Mesendoderm (in vitro differentiated cells): ENCODE results near the gene MYO9B.
A peak's percentile ranks its signal among the peaks of the same experiment; 100 is the strongest.

Source experiments
- DNase-seq: peaks from one replicate; pipeline ENCODE4 v3.0.0; 2013
- H2AK5ac ChIP-seq: 2 replicates; pipeline ENCODE4 v1.6.1; 2013; ENCODE audit warnings: low read length, inconsistent platforms
- H2BK120ac ChIP-seq: 2 replicates; pipeline ENCODE4 v1.6.1; 2013; ENCODE audit warnings: low read depth, mild to moderate bottlenecking, low read length, moderate library complexity, mixed read lengths
- H2BK15ac ChIP-seq: replicated peaks from 2 replicates; pipeline ENCODE4 v1.6.1; 2013; ENCODE audit warnings: low read depth, mild to moderate bottlenecking, moderate library complexity
- H2BK5ac ChIP-seq: 2 replicates; pipeline ENCODE4 v1.6.1; 2013; ENCODE audit warnings: low read length, inconsistent platforms
- H3K18ac ChIP-seq: 2 replicates; pipeline ENCODE4 v1.6.1; 2013; ENCODE audit warnings: mild to moderate bottlenecking, low read length, mixed read lengths
- H3K23ac ChIP-seq: one replicate; pipeline ENCODE4 v1.6.1; 2013; ENCODE audit warnings: low read length
- H3K27ac ChIP-seq: 2 replicates; pipeline ENCODE4 v1.5.1; 2013; ENCODE audit warnings: low read depth, mild to moderate bottlenecking, inconsistent platforms, low read length, moderate library complexity
- H3K27me3 ChIP-seq: 2 replicates; pipeline ENCODE4 v1.6.1; 2013; ENCODE audit warnings: low read length, control low read depth, mild to moderate bottlenecking, inconsistent platforms; ENCODE audit not compliant: insufficient read depth, poor library complexity
- H3K36me3 ChIP-seq: 2 replicates; pipeline ENCODE4 v1.6.1; 2013; ENCODE audit warnings: low read length, inconsistent platforms; ENCODE audit not compliant: control insufficient read depth, insufficient read depth
- H3K4ac ChIP-seq: one replicate; pipeline ENCODE4 v1.6.1; 2013; ENCODE audit warnings: low read depth, mild to moderate bottlenecking, low read length, moderate library complexity
- H3K4me1 ChIP-seq: 2 replicates; pipeline ENCODE4 v1.6.1; 2013; ENCODE audit warnings: low read depth, low read length, inconsistent platforms; ENCODE audit not compliant: control insufficient read depth
- H3K4me2 ChIP-seq: 2 replicates; pipeline ENCODE4 v1.6.1; 2013; ENCODE audit warnings: low read length
- H3K4me3 ChIP-seq: 2 replicates; pipeline ENCODE4 v1.5.1; 2013; ENCODE audit warnings: mild to moderate bottlenecking, low read length
- H3K56ac ChIP-seq: one replicate; pipeline ENCODE4 v1.6.1; 2013; ENCODE audit warnings: low read length
- H3K79me1 ChIP-seq: 2 replicates; pipeline ENCODE4 v1.6.1; 2013; ENCODE audit warnings: low read length, inconsistent platforms
- H3K79me2 ChIP-seq: 2 replicates; pipeline ENCODE4 v1.6.1; 2013; ENCODE audit warnings: mild to moderate bottlenecking, low read length; ENCODE audit not compliant: control insufficient read depth, insufficient read depth
- H3K9ac ChIP-seq: 2 replicates; pipeline ENCODE4 v1.6.1; 2013; ENCODE audit warnings: low read length, inconsistent platforms
- H4K5ac ChIP-seq: one replicate; pipeline ENCODE4 v1.6.1; 2013; ENCODE audit warnings: low read length
- H4K8ac ChIP-seq: one replicate; pipeline ENCODE4 v1.6.1; 2013; ENCODE audit warnings: low read depth, mild to moderate bottlenecking, control low read depth, low read length, moderate library complexity
- WGBS: extraction: QIAGEN DNeasy Blood & Tissue Kit; methylation state at CpG from one replicate; pipeline ENCODE4 v1.1.7; 2013; ENCODE audit warnings: low lambda C conversion rate, missing lambda C conversion rate; ENCODE audit not compliant: insufficient coverage; ENCODE audit errors: extremely low coverage; 5-methylcytosine and 5-hydroxymethylcytosine counted together

The MYO9B gene

GRCh38 chr19:17063428-17063827, 12.1 kb upstream of the MYO9B start:
- Histone ChIP-seq H3K23ac (no peak overlapping the region), H4K5ac (no peak overlapping the region), H2BK120ac (no peak overlapping the region), H3K9ac (no peak overlapping the region), H3K4ac (no peak overlapping the region), H3K4me1 (no peaks in the 10 kb centered on the region), H3K18ac (no peak overlapping the region), H2BK15ac (no peak overlapping the region), H3K36me3 (peaks cover 16% of the 10 kb centered on the region), H3K27ac (no peak overlapping the region), H3K79me2 (peaks cover 7% of the 10 kb centered on the region), H2BK5ac (no peak overlapping the region), H3K56ac (no peak overlapping the region), H3K4me3 (no peak overlapping the region), H2AK5ac (no peak overlapping the region), H3K27me3 (no peaks in the 10 kb centered on the region), H4K8ac (no peak overlapping the region), H3K4me2 (no peak overlapping the region), H3K79me1 (peaks cover 17% of the 10 kb centered on the region)
- WGBS = no CpG with 5 or more reads among the region's 2 CpGs
- DNase-seq = no peak

DNA sequence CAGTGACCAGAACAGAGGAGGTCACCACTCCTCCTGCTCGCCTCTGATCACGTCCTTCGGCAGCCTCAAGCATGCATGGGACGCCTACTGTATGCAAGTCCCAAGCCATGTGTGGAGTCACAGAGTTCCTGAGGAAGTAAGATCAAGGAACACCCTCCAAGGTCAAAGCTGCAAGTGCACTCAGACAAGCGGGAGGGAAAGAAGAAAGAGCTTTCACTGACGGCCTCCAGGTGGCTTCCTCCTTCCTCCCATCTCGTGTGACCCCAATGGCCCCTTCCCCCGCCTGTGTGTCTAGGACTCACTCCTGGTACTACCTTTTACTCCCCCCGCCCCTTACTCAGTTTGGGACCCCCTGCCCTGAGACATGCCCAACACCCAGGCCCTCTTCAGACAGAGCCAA, 6.4 kb upstream of the MYO9B start:
- Histone ChIP-seq H3K4me3 (no peak overlapping the region), H3K4me1 (peaks cover 2% of the 10 kb centered on the region), H3K79me2 (peaks cover 14% of the 10 kb centered on the region)

GRCh38 chr19:17070421-17070820, 5.2 kb upstream of the MYO9B start:
- H2BK15ac ChIP-seq = no peak overlapping the region
- H3K36me3 ChIP-seq = peaks cover 9% of the 10 kb centered on the region
- H3K9ac ChIP-seq = no peak overlapping the region
- no peak overlapping the region for H3K23ac ChIP-seq
- H2AK5ac ChIP-seq = no peak overlapping the region
- peak overlapping the region; percentile 42 for H3K56ac ChIP-seq
- peaks cover 19% of the 10 kb centered on the region for H3K79me2 ChIP-seq
- no peaks in the 10 kb centered on the region for H3K27me3 ChIP-seq
- H3K4me3 ChIP-seq = no peak overlapping the region
- no peak overlapping the region for H3K4me2 ChIP-seq
- no peak for DNase-seq
- no peak overlapping the region for H3K18ac ChIP-seq
- peaks cover 2% of the 10 kb centered on the region for H3K4me1 ChIP-seq
- H4K5ac ChIP-seq = no peak overlapping the region
- no peak overlapping the region for H2BK5ac ChIP-seq
- no peak overlapping the region for H4K8ac ChIP-seq
- peaks cover 19% of the 10 kb centered on the region for H3K79me1 ChIP-seq
- no peak overlapping the region for H3K4ac ChIP-seq
- no peak overlapping the region for H2BK120ac ChIP-seq
- H3K27ac ChIP-seq = no peak overlapping the region
- no CpG with 5 or more reads among the region's 12 CpGs for WGBS

More for the DNA sequence above, 6.4 kb upstream of the MYO9B start:
- Histone ChIP-seq H3K36me3 (peaks cover 9% of the 10 kb centered on the region), H3K4ac (no peak overlapping the region), H3K9ac (no peak overlapping the region), H2BK15ac (no peak overlapping the region), H2BK5ac (no peak overlapping the region), H3K18ac (no peak overlapping the region), H2AK5ac (no peak overlapping the region), H3K23ac (no peak overlapping the region), H3K56ac (no peak overlapping the region), H3K4me2 (no peak overlapping the region), H3K27ac (no peak overlapping the region), H2BK120ac (no peak overlapping the region), H4K5ac (no peak overlapping the region), H3K27me3 (no peaks in the 10 kb centered on the region), H3K79me1 (peaks cover 17% of the 10 kb centered on the region), H4K8ac (no peak overlapping the region)
- WGBS = no CpG with 5 or more reads among the region's 9 CpGs
- DNase-seq = peak; percentile 39

GRCh38 chr19:17070912-17071311, 4.7 kb upstream of the MYO9B start:
- Histone ChIP-seq H3K79me2 (peaks cover 19% of the 10 kb centered on the region), H3K23ac (no peak overlapping the region), H4K8ac (no peak overlapping the region), H3K4ac (no peak overlapping the region), H3K9ac (no peak overlapping the region), H2BK5ac (no peak overlapping the region), H3K18ac (no peak overlapping the region), H3K27me3 (no peaks in the 10 kb centered on the region), H3K27ac (no peak overlapping the region), H3K4me1 (peaks cover 2% of the 10 kb centered on the region), H3K79me1 (peaks cover 19% of the 10 kb centered on the region), H3K36me3 (peaks cover 9% of the 10 kb centered on the region), H4K5ac (no peak overlapping the region), H2BK15ac (no peak overlapping the region), H3K56ac (no peak overlapping the region), H2BK120ac (no peak overlapping the region), H2AK5ac (no peak overlapping the region), H3K4me3 (no peak overlapping the region), H3K4me2 (no peak overlapping the region)
- no peak for DNase-seq
- no CpG with 5 or more reads among the region's 7 CpGs for WGBS

DNA sequence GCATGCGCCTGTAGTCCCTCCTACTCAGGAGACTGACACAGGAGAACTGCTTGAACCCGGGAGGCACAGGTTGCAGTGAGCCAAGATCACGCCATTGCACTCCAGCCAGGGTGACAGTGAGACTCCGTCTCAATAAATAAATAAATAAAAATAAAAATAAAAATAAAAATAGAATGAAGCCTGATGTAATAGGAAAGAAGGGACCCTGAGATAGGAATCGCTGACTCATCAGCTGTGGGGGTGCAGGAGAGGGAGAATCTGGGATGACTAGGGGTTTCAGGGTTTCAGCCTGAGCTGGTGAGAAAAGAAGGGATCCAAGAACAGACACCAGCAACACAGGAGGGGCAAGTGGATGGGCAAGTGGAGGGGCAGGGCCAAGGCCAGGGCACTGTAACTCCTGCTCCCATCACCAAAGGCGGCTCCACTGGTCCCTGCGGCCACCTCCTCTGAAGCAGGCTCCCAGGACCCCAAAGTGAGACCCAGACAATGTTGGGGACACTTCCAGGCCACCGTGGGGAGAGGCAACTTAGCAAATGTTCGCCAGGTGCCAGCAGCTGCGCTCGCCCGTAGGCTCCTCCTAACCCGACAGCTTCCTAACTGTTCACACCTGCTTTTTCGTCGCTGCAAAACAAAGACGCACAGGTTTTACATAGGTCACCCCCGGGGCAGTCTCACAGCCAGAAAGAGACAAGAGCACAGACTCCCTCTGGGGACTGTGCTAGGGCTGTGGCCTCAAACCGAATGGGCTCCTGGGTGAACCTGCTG, 1.5 kb upstream of the MYO9B start:
- Histone ChIP-seq H3K36me3 (peaks cover 4% of the 10 kb centered on the region), H3K9ac (peak overlapping the region; percentile 76), H3K18ac (no peak overlapping the region), H2BK120ac (no peak overlapping the region), H3K27me3 (no peaks in the 10 kb centered on the region), H3K56ac (peak overlapping the region; percentile 88), H4K5ac (no peak overlapping the region), H3K79me1 (peaks cover 28% of the 10 kb centered on the region), H3K4me1 (peaks cover 5% of the 10 kb centered on the region), H3K4me2 (peak overlapping the region; percentile 93), H3K4ac (no peak overlapping the region), H2BK15ac (no peak overlapping the region), H4K8ac (no peak overlapping the region), H3K79me2 (peaks cover 47% of the 10 kb centered on the region), H3K23ac (no peak overlapping the region), H2BK5ac (no peak overlapping the region), H3K27ac (no peak overlapping the region), H3K4me3 (peak overlapping the region; percentile 56), H2AK5ac (no peak overlapping the region)
- WGBS = no CpG with 5 or more reads among the region's 18 CpGs
- DNase-seq = peak; percentile 66

- Histone ChIP-seq H4K5ac (no peak overlapping the region), H3K23ac (peak overlapping the region; percentile 4), H2BK120ac (no peak overlapping the region), H3K4ac (no peak overlapping the region), H3K79me2 (peaks cover 53% of the 10 kb centered on the region), H3K79me1 (peaks cover 28% of the 10 kb centered on the region), H2BK15ac (no peak overlapping the region), H2BK5ac (no peak overlapping the region), H3K36me3 (peaks cover 3% of the 10 kb centered on the region), H3K4me1 (peaks cover 5% of the 10 kb centered on the region), H3K18ac (no peak overlapping the region), H3K27me3 (no peaks in the 10 kb centered on the region), H3K4me3 (peak overlapping the region; percentile 56), H4K8ac (no peak overlapping the region), H2AK5ac (no peak overlapping the region), H3K56ac (peak overlapping the region; percentile 88), H3K9ac (peak overlapping the region; percentile 76), H3K27ac (peak overlapping the region; percentile 9), H3K4me2 (peak overlapping the region; percentile 93)
- no CpG with 5 or more reads among the region's 11 CpGs for WGBS
- DNase-seq = no peak
These were observed 943 bp upstream of the MYO9B start for GRCh38 chr19:17074634-17075034.
